GM23338 (cell line): ENCODE measurements around the gene HTT-AS. TPM values are rescaled to one million over a fixed set of nuclear protein-coding genes. Genes with fewer than 3 reads are reported as not detected.

Experiments
- ATAC-seq: fragments of 200-7000 bp; cut with Tn5 transposase; 3 replicates; pipeline ENCODE4 v1.9.1; 2020
- DNase-seq: peaks from one replicate; pipeline ENCODE4 v3.0.0-alpha.2; 2015; ENCODE audit warnings: low spot score
- H2AFZ ChIP-seq: fragments of 200-600 bp; sonication (generic); 2 replicates; pipeline ENCODE4 v1.8.0; 2016; ENCODE audit warnings: antibody characterized with exemption, mild to moderate bottlenecking, moderate library complexity
- H3F3A ChIP-seq: fragments of 200-600 bp; sonication (generic); replicated peaks from 2 replicates; pipeline ENCODE4 v1.8.0; 2017; ENCODE audit warnings: antibody characterized with exemption, mixed run types, low read depth
- H3K27ac ChIP-seq: fragments of 200-600 bp; sonication (generic); 2 replicates; pipeline ENCODE4 v1.6.1; 2016; ENCODE audit warnings: low read depth
- H3K27me3 ChIP-seq: fragments of 200-600 bp; sonication (generic); 2 replicates; pipeline ENCODE4 v1.8.0; 2016; ENCODE audit warnings: mild to moderate bottlenecking, mixed run types, moderate library complexity; ENCODE audit not compliant: insufficient read depth
- H3K36me3 ChIP-seq: fragments of 200-600 bp; sonication (generic); 2 replicates; pipeline ENCODE4 v1.8.0; 2016; ENCODE audit warnings: mild to moderate bottlenecking; ENCODE audit not compliant: insufficient read depth
- H3K4me1 ChIP-seq: fragments of 200-600 bp; sonication (generic); 2 replicates; pipeline ENCODE4 v1.8.0; 2016; ENCODE audit warnings: mild to moderate bottlenecking, moderate library complexity; ENCODE audit not compliant: insufficient read depth
- H3K4me2 ChIP-seq: fragments of 200-600 bp; sonication (generic); 2 replicates; pipeline ENCODE4 v1.7.1; 2017; ENCODE audit warnings: mixed run types
- H3K4me3 ChIP-seq: fragments of 200-600 bp; sonication (generic); 2 replicates; pipeline ENCODE4 v1.6.1; 2016; ENCODE audit warnings: mixed run types
- H3K79me2 ChIP-seq: fragments of 200-600 bp; sonication (generic); replicated peaks from 2 replicates; pipeline ENCODE4 v1.8.0; 2017; ENCODE audit warnings: mild to moderate bottlenecking; ENCODE audit not compliant: insufficient read depth
- H3K9me2 ChIP-seq: fragments of 200-600 bp; sonication (generic); 2 replicates; pipeline ENCODE4 v1.8.0; 2017; ENCODE audit not compliant: insufficient read depth
- H4K20me1 ChIP-seq: fragments of 200-600 bp; sonication (generic); replicated peaks from 2 replicates; pipeline ENCODE4 v1.8.0; 2017; ENCODE audit warnings: mild to moderate bottlenecking; ENCODE audit not compliant: insufficient read depth
- H3K27ac Mint-ChIP-seq: 2 replicates; pipeline ENCODE4 v1.8.0; 2020; ENCODE audit warnings: inconsistent platforms, mild to moderate bottlenecking, moderate library complexity, mixed read lengths
- H3K27me3 Mint-ChIP-seq: 3 replicates; pipeline ENCODE4 v1.8.0; 2022; ENCODE audit warnings: low read depth, mild to moderate bottlenecking, moderate library complexity, mixed read lengths, inconsistent platforms; ENCODE audit not compliant: insufficient read depth, poor library complexity
- H3K36me3 Mint-ChIP-seq: 3 replicates; pipeline ENCODE4 v1.8.0; 2021; ENCODE audit warnings: low read depth, mild to moderate bottlenecking, inconsistent platforms, moderate library complexity, mixed read lengths
- H3K4me1 Mint-ChIP-seq: 3 replicates; pipeline ENCODE4 v1.8.0; 2020; ENCODE audit warnings: mild to moderate bottlenecking, inconsistent platforms, mixed read lengths
- H3K4me3 Mint-ChIP-seq: 3 replicates; pipeline ENCODE4 v1.8.0; 2021; ENCODE audit warnings: moderate library complexity, mild to moderate bottlenecking, inconsistent platforms, mixed read lengths
- H3K9me3 Mint-ChIP-seq: 3 replicates; pipeline ENCODE4 v1.8.0; 2020; ENCODE audit warnings: moderate library complexity, mild to moderate bottlenecking, inconsistent platforms, mixed read lengths
- CREB1 ChIP-seq: fragments of 250-450 bp; sonication (Bioruptor Pico); IDR thresholded peaks from 2 replicates; pipeline ENCODE4 v1.5.0; 2020; ENCODE audit warnings: low read depth, mild to moderate bottlenecking, moderate library complexity
- CTCF ChIP-seq, 2 experiments: fragments of 200-600 bp in 1 of 2; sonication (generic) in 1 of 2; conservative IDR thresholded peaks; 2 replicates each; pipeline versions ENCODE4 v1.5.1 to v1.6.1; 2016 to 2017; ENCODE audit warnings: antibody characterized with exemption in 2 of 2, low read depth in 2 of 2, mild to moderate bottlenecking in 2 of 2, moderate library complexity in 1 of 2
- ETS1 ChIP-seq: IDR thresholded peaks from 2 replicates; pipeline ENCODE4 v1.6.1; 2016; ENCODE audit warnings: antibody characterized with exemption
- EZH2 ChIP-seq: fragments of 200-600 bp; sonication (generic); IDR thresholded peaks from one replicate; pipeline ENCODE4 v1.8.0; 2017; ENCODE audit warnings: antibody characterized with exemption, mild to moderate bottlenecking, low read depth; ENCODE audit not compliant: unreplicated experiment
- EZH2phosphoT487 ChIP-seq: fragments of 200-600 bp; sonication (generic); IDR thresholded peaks from one replicate; pipeline ENCODE4 v1.8.1; 2018; ENCODE audit warnings: antibody characterized with exemption; ENCODE audit not compliant: unreplicated experiment
- JUNB ChIP-seq: IDR thresholded peaks from one replicate; pipeline ENCODE4 v1.6.1; 2016; ENCODE audit warnings: antibody characterized with exemption; ENCODE audit not compliant: unreplicated experiment
- NANOG ChIP-seq: IDR thresholded peaks from 2 replicates; pipeline ENCODE4 v1.6.1; 2016; ENCODE audit warnings: antibody characterized with exemption, borderline replicate concordance
- POLR2AphosphoS5 ChIP-seq: IDR thresholded peaks from 2 replicates; pipeline ENCODE4 v1.6.1; 2016; ENCODE audit warnings: antibody characterized with exemption, low read depth
- REST ChIP-seq: IDR thresholded peaks from one replicate; pipeline ENCODE4 v1.6.1; 2018; ENCODE audit warnings: antibody characterized with exemption; ENCODE audit not compliant: unreplicated experiment
- STAT1 ChIP-seq: IDR thresholded peaks from one replicate; pipeline ENCODE4 v1.6.1; 2016; ENCODE audit warnings: antibody characterized with exemption; ENCODE audit not compliant: unreplicated experiment
- ZNF114 ChIP-seq: fragments of 250-450 bp; sonication (Bioruptor Pico); IDR thresholded peaks from 2 replicates; pipeline ENCODE4 v1.5.0; 2020; ENCODE audit warnings: mild to moderate bottlenecking, moderate library complexity
- ZNF331 ChIP-seq: fragments of 250-450 bp; sonication (Bioruptor Pico); IDR thresholded peaks from 2 replicates; pipeline ENCODE4 v1.5.0; 2020; ENCODE audit warnings: low read depth, mild to moderate bottlenecking, moderate library complexity
- ZNF462 ChIP-seq: fragments of 250-450 bp; sonication (Bioruptor Pico); IDR thresholded peaks from 2 replicates; pipeline ENCODE4 v1.5.0; 2020; ENCODE audit warnings: mild to moderate bottlenecking, moderate library complexity
- polyA plus RNA-seq: library from polyadenylated mRNA; unstranded; fragments of >200 nt; fragmentation: Nextera tagmentation; extraction: Ambion mirVana; gene quantifications from 2 replicates; pipeline ENCODE4 v1.2.1, GENCODE V29; 2016
- total RNA-seq: library from RNA; depleted of rRNA; stranded (reverse); fragments of >200 nt; shearing (Covaris generic); gene quantifications from 2 replicates; pipeline ENCODE4 v1.2.3, GENCODE V29; 2014

HTT-AS gene
- total and polyA plus RNA-seq, 2 experiments from 2014 or later, result not detected

GRCh38 chr4:3111461-3111860 is 37.1 kb upstream of the HTT-AS start:
- Histone ChIP-seq H3K27me3 (no peaks in the 10 kb centered on the region), H2AFZ (no peak overlapping the region), H3K9me2 (no peaks in the 10 kb centered on the region), H3F3A (no peaks in the 10 kb centered on the region; the same call in 1 of the 2 replicates), H3K27ac (no peak overlapping the region), H3K4me2 (no peak overlapping the region), H3K36me3 (peaks cover 46% of the 10 kb centered on the region), H3K4me1 (no peaks in the 10 kb centered on the region), H4K20me1 (peaks cover 12% of the 10 kb centered on the region; the same call in 1 of the 2 replicates), H3K4me3 (no peak overlapping the region), H3K79me2 (peaks cover 50% of the 10 kb centered on the region)
- DNase-seq (peak; percentile 15), ATAC-seq (0 out of 3 replicates have a peak, but pooled peaks have one; percentile 21)
- H3K36me3 Mint-ChIP-seq, result peaks cover 96% of the 10 kb centered on the region
- peaks cover 2% of the 10 kb centered on the region for H3K27me3 Mint-ChIP-seq
- no peak for TF ChIP-seq NANOG
- TF ChIP-seq ZNF114 (CRISPR knock-in tag), result no peak
- no peak for TF ChIP-seq REST
- no peak for TF ChIP-seq ZNF462 (CRISPR knock-in tag)
- TF ChIP-seq EZH2phosphoT487, result no peak
- no peak for TF ChIP-seq JUNB
- TF ChIP-seq ZNF331, result no peak
- no peak for TF ChIP-seq POLR2AphosphoS5
- no peak for TF ChIP-seq STAT1
- no peak for TF ChIP-seq EZH2
- TF ChIP-seq ETS1, result no peak
- TF ChIP-seq CTCF (conservative IDR thresholded peaks at IDR 0.05; ENCODE audit: low read depth in 2 of 2), result no peak
- no peak for TF ChIP-seq CREB1
- no peak overlapping the region for H3K4me3 Mint-ChIP-seq
- peaks cover 5% of the 10 kb centered on the region; the same call in 2 of the 3 replicates for H3K4me1 Mint-ChIP-seq
- peaks cover 5% of the 10 kb centered on the region; the same call in 1 of the 3 replicates for H3K9me3 Mint-ChIP-seq
- H3K27ac Mint-ChIP-seq, result no peak overlapping the region
